Activated effector memory CD4-positive, alpha-beta T cell treated with anti-CD3 and anti-CD28 coated beads, Interleukin-2, amount 50 U/mL, for 16 hours (primary cell): Measurements from ENCODE around the gene DHX8.
A peak's percentile ranks its signal among the peaks of the same experiment; 100 is the strongest.
"Not testable (repeated sequence)": the region's sequence is repeated elsewhere in the genome, so short reads cannot be mapped to it uniquely, and the experiment has no call there.

Source experiments
- DNase-seq: peaks from one replicate; pipeline ENCODE4 v3.0.0-alpha.2; 2020

DHX8 gene

DNA sequence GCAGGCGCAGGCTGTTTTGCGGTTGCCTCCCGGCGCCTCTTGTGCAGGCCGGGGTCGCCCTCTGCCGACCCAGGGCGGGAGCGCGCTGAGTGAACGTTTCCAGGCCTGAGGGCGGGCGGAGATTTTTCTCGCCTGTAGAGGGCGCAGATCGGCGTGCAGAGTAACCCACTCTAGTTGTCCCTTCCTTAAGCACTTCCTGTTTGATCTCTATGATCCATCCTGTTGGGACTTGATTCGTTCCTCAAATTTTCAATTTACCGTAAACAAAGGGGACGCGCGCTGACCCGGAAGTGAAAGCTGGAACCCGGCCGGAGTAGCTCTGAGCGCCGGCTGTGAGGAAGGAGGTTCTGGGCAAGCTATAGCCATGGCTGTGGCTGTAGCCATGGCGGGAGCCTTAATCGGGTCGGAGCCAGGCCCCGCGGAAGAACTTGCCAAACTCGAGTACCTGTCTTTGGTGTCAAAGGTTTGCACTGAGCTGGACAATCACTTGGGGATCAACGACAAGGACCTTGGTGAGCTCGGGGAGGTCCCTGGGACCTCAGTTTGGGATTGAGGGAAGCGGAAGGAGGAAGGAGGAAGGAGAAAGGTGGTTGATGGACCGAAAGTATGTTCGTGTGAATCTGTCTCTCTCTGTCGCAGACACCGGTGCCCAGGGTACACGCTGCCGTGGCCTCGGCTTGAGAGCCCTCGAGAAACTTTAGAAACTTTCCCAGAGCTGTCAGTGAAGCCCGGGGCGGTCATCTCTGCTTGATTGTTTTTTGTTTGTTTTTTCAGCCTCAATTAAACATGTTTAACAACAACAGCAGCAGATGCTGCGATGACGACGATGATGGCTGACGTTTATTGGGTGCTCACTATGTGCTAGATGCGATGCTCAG is at the start of gene DHX8:
Gene DHX8, plus strand, starts transcription at position 302 of the 878 bp plus-strand sequence. Its CDS starts 63 bp downstream, at position 365.
- DNase-seq = peak; percentile 100

DNA sequence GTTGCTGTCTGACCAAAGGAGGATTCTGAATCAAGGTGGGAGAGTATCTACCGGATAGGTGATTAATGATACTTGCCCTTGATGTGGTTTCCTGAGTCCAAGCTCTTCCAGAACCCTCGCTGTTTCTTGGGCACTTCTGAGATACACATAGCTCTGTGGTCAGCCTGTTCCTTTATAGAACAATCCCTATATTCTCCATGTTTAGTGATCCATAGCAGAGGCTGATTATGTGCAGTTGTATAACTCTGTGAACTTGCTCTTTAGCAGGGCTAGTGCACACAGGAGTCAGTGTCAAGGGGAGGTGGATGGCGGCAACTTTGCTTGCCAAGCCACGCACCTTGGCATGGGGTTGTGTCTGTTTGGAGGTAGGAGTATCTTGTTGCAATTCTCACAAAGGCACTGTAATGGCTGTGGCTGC is 48.9 kb upstream of the DHX8 start:
- DNase-seq = no peak

DNA sequence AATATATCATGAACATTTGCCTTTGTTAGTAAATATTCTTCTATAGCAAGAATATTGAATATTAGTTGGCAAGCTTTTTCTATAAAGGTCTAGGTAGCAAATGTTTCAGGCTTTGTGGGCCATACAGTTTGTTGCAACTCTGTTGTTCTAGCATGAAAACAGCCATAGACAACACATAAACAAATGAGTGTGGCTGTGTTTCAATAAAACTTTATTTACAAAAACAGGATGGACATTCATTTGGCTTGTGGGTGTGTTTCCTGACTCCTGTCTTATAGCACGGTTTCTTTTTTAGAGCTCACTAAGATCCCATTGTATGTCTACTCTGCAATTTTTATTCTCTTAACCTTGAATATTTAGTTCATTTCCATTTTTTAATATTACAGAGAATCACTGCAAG is 46.0 kb upstream of the DHX8 start:
- DNase-seq = no peak

DNA sequence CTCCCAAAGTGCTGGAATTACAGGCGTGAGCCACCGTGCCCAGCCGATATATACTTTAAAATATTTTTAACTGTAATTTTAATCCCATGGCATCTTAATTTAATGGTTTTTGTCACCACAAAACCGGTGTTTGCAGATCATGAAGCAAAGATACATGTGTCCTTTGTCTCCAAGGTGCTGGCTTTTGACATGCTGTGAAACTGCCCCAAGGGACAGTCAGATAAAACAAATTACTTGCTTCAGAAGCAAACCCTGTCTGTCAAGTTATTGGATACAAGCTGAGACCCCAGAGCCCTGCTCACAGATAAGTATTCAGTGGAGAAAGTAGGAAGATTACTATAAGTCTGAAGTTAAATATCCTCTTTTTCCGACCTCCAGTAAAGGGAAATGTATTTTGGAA is 45.1 kb upstream of the DHX8 start:
- DNase-seq = no peak

DNA sequence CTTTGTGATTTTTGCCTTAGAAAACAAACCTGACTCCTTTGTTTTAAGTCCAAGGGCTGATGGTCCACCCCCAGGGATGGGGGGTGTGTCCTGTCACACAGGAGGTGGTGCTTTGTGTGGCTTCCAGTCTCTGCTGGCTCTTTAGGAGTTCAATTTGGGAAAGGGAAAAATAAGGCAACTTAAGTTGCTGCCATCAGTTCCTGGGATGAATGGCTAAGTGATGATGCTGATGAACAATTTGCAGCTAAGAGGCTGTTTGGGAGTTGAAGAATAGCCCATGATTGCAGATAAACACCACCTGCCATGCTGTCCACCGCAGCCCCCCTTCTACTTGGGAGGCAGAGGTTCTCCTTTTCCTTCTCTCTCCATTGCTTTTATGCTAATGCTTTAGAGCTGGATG is 44.7 kb upstream of the DHX8 start:
- no peak for DNase-seq

DNA sequence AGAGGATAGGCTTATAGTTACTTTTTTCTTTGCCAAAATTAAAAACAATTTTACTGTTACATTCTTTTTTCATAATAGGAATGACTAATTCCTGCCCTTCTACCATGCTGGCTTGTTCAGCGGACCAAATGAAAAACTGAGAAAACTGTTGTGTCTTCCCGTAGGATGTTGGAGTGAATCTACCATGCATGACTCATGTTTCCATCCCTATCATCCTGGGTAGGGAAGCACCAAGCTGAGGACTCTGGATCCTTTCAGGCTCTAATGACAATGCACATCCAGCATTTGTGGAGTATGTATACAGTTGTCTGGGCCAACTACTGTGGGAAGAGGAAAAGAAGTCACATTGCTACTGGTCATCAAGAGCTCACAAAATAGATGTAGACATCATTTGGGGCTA is 41.1 kb upstream of the DHX8 start:
- DNase-seq = no peak

DNA sequence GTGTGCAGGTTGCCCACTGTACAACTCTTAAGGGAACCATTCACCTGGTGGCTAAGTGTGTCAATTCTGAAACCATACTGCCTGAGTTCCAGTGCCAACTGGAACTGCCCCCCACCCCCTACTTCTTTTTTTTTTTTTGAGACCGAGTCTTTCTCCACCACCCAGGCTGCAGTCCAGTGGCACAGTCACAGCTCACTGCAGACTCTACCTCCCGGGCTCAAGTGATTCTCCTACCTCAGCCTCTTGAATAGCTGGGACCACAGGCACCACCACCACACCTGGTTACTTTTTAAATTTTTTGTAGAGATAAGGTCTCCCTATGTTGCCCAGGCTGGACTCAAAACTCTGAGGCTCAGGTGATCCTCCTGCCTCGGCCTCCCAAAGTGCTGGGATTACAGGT is 40.4 kb upstream of the DHX8 start:
- DNase-seq = no peak

DNA sequence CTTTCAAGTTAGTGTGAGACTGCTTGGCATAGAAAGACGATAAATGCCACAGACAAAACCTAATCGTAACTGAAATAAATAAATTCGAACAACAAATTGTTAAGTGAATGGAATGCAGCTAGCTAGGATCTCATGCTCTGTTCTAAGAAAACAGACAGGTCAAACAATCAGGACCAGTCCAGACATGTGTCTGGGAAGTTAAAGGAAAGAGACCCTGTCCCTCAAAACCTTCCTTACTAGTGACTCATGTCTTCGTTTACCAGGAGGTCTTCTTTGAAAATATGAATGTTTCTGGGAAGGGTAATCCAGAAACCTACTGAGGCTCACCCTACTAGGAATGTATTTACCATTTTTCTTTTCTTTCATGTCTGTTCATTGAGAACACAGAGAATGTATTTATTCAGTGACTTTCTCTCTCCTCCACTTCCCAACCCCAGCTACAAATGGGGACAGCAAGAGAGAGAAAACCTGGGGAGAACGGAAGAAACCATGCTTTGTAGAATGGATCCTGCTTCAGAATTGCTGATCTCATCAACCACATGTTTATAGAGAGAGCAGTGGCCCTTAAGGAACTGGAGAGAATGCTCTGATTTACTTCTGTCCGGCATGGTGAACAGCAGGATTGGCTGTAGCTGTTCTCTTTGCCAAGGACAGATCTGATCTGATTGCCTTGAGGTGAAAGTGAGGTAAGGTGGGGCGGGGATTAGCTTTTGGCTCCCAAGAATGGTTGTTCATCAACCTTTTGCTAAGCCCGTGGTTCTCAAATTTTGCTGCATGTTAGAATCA is 39.4 kb upstream of the DHX8 start:
- DNase-seq = no peak

DNA sequence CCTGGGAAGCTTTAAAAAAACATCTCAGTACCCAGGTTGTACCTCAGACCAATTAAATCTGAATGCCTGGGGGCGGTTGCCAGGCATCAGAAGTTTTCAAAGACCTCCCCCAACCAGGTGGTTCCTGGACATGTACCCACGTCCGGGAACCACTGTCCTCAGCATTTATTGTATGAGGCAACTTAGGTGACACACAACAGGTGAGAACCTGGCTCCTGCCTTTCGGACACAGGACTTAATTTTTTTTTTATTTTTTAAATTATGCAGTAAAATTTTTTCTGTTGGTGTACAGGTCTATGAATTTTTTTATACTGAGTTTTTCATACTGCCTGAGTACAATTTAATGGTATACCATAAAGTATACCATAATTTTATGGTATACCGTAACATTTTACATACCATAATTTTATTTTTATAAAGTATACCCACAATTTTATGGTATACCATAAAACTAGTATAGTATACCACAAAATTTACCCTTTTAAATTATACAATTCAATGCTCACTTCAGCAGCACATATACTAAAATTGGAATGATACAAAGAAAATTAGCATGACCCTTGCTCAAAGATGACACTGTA is 38.7 kb upstream of the DHX8 start:
- no peak for DNase-seq

DNA sequence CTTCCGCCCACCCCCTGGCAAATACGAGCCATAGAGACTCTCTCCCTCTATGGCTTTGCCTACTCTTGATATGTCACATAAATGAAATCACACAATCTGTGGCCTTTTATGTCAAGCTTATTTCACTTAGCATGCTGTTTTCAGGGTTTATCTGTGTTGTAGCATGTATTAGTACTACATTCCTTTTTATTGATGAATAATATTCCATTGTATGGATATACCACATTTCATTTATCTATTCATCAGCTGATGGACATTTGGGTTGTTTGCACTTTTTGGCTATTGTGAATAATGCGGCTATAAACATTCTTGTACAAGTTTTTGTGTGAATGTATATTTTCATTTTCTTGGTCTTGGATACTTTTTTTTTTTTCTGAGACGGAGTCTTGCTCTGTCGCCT is 37.0 kb upstream of the DHX8 start:
- DNase-seq = no peak

DNA sequence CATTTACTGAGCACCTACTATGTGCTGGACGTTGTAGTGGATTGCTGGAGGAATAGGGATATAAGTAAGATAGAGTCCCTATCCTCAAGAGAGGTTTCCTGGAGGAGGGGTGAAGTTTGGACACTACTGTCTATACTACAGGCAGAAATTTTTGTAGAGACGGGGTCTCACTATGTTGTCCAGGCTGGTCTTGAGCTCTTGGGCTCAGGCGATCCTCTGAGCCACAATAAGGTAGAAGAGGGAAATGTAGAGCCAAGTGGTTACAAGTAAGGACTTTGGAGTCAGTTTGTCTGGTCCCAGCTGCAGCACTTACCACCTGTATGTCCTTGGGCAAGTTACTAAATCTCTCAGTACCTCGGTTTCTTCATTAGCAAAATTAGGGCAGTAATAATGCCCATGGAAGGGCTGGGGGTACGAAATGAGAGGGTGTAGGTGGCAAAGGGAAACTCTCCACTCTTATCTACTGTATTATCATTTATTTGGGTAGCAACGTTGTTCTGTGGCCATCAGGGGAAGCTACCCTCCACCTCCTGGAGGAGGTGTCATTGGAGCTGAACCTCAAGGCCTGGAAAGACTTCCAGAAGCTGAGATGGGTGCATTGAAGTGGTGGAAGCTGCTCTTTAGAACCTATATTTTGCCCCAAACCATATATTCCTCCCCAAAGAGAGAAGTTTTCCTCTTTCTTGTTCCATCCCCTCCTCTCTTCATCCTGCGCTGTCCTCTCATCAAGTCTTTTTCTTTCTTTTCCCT is 34.9 kb upstream of the DHX8 start:
- no peak for DNase-seq

DNA sequence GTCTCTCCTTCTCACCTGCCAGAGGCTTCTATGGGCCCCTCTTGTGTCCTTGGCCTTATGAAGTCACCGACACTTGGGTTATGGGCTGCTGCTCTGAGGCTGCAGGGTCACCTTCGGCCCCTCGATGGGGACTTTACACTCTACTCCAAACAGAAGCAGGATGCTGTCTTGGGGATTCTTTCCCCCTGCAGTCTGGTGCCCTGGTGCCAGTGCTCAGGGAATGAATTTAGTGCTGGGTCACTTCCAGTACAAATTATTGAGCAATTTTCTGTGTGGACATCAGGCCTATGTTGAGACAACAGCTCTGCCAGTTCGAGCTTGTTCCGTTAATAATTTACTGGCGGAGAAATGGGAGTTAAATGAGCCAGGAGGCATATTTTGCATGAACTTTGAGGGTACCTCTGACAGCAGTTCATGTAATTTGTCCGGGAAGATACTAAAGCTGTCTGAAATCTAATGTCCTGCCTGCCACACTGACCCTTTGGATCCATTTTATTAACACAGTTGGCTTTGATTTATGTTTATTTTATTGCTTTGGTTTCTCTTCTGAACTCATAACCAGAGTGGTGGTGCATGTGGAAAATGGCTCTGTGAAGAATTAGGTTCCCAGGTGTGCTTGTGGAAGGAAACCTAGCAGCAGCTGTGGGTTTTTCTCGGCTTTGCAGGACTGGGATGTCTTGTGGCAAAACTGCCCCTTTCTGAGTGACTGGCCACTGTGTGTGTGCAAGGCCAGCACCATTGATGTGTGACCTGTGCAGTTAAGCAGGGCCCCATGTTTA is 34.1 kb upstream of the DHX8 start:
- DNase-seq = no peak

DNA sequence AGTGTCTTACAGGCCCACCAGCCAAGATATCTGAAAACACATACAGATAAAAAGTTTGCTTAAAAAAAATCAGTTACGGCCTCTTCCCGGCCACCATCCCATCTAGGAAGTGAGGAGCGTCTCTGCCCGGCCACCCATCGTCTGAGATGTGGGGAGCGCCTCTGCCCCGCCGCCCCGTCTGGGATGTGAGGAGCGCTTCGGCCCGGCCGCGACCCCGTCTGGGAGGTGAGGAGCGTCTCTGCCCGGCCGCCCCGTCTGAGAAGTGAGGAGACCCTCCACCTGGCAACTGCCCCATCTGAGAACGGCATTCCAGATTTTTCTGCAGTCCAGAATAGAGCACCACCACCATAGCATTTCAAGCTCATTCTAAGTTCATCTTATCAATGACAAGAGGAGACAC is 33.0 kb upstream of the DHX8 start:
- not testable (repeated sequence) for DNase-seq

DNA sequence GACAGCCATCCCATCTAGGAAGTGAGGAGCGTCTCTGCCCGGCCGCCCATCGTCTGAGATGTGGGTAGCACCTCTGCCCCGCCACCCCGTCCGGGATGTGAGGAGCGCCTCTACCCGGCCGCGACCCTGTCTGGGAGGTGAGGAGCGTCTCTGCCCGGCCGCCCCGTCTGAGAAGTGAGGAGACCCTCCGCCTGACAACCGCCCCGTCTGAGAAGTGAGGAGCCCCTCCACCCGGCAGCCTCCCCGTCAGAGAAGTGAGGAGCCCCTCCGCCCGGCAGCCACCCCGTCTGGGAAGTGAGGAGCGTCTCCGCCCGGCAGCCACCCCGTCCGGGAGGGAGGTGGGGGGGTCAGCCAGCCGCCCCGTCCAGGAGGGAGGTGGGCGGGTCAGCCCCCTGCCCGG is 32.0 kb upstream of the DHX8 start:
- not testable (repeated sequence) for DNase-seq

DNA sequence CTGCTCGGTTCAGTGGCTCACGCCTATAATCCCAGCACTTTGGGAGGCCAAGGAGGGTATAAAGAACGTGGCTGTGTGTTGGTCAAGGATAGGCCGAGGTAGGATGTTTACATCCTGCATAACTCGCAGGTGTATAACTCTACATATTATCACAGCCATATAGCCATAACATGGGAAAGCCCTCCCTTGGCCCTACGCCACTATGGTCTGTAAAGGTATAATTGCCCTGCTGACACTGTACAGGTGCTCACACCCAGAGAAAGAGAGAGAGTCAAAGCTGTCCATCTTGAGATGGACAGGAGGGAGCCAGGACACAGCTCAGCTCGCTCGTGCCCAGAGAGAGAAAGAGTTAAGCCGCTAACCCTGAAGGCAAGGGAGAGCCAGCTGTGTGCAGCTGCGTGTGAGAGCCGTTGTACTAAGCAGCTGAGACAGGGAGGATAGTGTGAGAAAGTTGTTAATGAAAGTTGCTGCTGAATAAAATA is 30.4 kb upstream of the DHX8 start:
- DNase-seq = no peak

DNA sequence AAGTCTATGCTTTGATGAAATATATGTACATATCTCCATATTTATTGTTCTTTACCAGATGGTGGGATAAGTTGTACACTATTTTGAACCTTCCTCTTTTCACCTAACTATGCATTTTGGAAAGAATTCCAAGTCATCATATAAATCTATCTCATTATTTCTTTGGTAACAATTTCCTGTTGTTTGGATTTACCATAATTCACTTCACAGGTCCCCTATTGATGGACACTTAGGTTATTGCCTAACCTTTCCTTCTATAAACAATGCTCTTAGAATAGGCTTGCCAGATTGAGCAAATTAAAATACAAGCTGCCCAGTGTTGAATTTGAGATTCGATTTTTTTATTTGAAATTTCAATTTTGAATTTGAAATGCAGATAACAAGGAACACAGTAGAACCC is 28.9 kb upstream of the DHX8 start:
- DNase-seq = no peak

DNA sequence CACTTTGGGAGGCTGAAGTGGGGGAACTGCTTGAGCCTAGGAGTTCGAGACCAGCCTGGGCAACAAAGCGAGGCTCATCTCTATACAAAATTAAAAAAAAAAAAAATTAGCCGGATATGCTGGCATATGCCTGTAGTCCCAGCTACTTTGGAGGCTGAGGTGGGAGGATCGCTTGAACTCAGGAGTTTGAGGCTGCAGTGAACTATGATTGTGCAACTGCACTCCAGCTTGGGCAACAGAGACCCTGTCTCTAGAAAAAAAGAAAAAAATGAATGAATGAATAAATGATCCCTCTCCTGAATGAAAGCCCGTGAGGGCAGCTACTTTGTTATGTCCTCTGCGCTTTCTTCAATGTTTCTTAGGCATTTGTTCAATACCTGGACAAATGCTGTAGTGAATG is 27.7 kb upstream of the DHX8 start:
- no peak for DNase-seq

DNA sequence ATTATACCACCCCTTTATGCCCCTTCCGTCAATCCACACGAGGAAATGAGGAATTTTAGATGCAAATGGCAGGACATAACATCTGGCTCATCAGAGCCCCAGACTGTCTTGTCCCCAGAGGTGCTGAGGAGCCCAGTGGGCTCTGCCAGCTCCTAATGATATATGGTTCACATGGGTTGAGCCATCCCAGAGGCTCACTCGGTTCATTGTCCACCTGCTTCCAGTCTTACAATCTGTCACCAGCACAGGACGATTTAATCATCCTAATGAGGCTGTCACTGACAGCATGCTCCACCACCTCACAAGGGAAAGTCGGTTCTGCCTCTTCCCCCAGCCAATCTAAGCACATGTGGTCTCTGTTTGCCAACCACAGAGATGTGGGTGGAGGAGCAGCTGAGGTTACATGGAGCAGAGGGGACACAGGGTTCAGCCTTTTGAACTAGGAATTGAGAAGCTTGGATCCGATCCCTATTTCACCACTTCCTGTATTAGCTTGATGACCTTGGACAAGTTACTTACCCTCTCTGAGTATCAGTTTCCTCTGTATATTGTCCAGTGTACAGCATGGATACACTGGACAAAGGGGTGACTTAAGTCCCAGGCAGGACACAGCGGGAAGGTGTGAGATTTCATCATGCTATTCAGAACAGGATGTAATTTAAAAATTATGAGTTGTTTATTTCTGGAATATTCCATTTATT is 27.0 kb upstream of the DHX8 start:
- no peak for DNase-seq

DNA sequence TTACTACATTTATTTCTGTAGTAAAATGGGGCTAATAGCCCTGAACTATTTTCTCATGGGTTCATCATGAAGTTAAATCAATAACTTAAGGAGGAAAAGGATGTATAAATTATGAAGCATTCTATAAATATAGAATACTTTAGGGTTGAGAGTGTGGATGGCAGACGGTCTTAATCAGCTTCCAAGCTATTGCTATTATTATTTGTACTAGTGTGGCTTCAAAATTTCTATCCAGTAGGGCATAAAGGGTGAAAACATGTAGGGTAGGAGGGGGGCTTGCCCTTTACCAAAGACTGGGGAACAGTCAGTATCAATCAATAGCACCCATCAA is 26.4 kb upstream of the DHX8 start:
- DNase-seq = no peak

DNA sequence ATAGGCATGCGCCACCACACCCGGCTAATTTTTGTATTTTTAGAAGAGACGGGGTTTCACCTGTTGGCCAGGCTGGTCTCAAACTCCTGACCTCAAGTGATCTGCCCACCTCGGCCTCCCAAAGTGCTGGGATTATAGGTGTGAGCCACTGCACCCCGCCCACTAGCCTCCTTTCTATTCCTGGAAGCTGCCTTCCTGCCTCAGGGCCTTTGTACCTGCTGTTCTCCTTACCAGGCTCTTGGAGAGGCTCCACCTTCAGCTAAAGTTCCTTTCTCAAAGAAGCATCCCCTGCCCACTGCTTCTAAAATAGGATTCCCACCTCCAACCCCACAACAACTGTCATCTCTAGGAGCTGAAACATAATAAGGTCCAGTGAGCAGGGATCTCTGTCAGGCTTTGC is 23.9 kb upstream of the DHX8 start:
- DNase-seq = not testable (repeated sequence)

DNA sequence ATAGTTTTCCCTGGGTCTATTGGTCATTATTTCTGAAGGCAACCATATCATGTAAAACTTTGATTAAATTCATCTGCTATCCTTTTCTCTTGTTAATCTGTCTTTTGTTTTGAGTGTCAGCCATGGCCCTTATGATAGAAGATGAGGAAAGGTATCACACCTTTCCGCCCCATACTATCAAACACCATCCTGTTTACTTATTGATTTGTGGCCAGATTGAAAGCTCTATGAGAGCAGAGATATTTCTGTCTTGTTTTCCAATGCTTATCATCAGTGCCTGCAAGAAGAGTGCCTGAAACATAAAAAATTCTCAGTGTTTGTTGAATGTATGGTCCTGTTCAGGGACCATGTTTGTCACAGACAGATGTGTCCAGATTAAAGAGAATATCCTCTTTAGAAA is 22.6 kb upstream of the DHX8 start:
- DNase-seq = no peak

DNA sequence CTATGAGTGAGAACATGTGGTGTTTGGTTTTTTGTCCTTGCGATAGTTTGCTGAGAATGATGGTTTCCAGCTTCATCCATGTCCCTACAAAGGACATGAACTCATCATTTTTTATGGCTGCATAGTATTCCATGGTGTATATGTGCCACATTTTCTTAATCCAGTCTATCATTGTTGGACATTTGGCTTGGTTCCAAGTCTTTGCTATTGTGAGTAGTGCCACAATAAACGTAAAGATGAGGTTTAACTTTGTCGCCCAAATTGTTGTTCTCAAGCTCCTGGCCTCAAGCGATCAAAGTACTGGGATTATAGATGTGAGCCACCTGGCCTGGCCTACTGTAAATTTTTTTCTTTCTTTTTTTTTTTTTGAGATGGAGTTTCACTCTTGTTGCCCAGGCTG is 21.2 kb upstream of the DHX8 start:
- not testable (repeated sequence) for DNase-seq
